Activated B cell treated with CpG ODN at 0.5 μM for 24 hours (primary cell): Measurements from ENCODE around the gene POU2F2. TPM values are rescaled to one million over a fixed set of nuclear protein-coding genes. Genes with fewer than 3 reads are reported as not detected.
A peak's percentile ranks its signal among the peaks of the same experiment; 100 is the strongest.

Experiments used
- ATAC-seq: fragments of 200-7000 bp; cut with Tn5 transposase; one replicate; pipeline ENCODE4 v1.10.0; 2021; ENCODE audit warnings: low read depth, mild to moderate bottlenecking, moderate library complexity
- CTCF ChIA-PET: fragments of 350-600 bp; sonication (Branson Sonifier 250); formaldehyde crosslinking; loops from one replicate; lab custom pipeline; 2021; ENCODE audit warnings: antibody characterized with exemption; lab: Charles Lee
- POLR2A ChIA-PET: fragments of 350-600 bp; sonication (Branson Sonifier 250); formaldehyde crosslinking; loops from one replicate; lab custom pipeline; 2021; ENCODE audit warnings: antibody characterized with exemption; lab: Charles Lee
- DNase-seq: peaks from one replicate; pipeline ENCODE4 v3.0.0; 2022
- H3K27ac Mint-ChIP-seq: one replicate; pipeline ENCODE4 v1.8.0; 2020; ENCODE audit warnings: mixed read lengths
- H3K27me3 Mint-ChIP-seq: one replicate; pipeline ENCODE4 v1.8.0; 2021; ENCODE audit warnings: mixed read lengths
- H3K36me3 Mint-ChIP-seq: one replicate; pipeline ENCODE4 v1.8.0; 2021; ENCODE audit warnings: low read depth, mixed read lengths
- H3K4me1 Mint-ChIP-seq: one replicate; pipeline ENCODE4 v1.8.0; 2021; ENCODE audit warnings: mixed read lengths
- H3K4me3 Mint-ChIP-seq: one replicate; pipeline ENCODE4 v1.8.0; 2020; ENCODE audit warnings: mild to moderate bottlenecking, mixed read lengths
- H3K9me3 Mint-ChIP-seq: one replicate; pipeline ENCODE4 v1.8.0; 2020; ENCODE audit warnings: mixed read lengths
- CTCF ChIP-seq: fragments of 200-600 bp; IDR thresholded peaks from one replicate; pipeline ENCODE4 v1.8.0; 2022; ENCODE audit warnings: antibody characterized with exemption, mild to moderate bottlenecking
- intact Hi-C: fragments of 100-400 bp; cut with micrococcal nuclease; formaldehyde crosslinking; loops from one replicate; pipeline ENCODE4 v1.15.1; 2024
- total RNA-seq: library from RNA; stranded (reverse); gene quantifications from 2 replicates; pipeline ENCODE4 v1.2.3, GENCODE V29; 2022

The POU2F2 gene
- total RNA-seq, 1 donor from 2014 or later, result 577 TPM

GRCh38 chr19:42134535-42135070 is 2.4 kb upstream of the POU2F2 start:
- intact Hi-C loops, result loop anchor here (5.0 kb wide), 1 partner anchor 37 kb away; no protein-coding TSS in a partner anchor
- ATAC-seq (no peak), DNase-seq (no peak)
- Mint-ChIP-seq H3K36me3 (peaks cover 81% of the 10 kb centered on the region), H3K4me1 (peaks cover 45% of the 10 kb centered on the region), H3K9me3 (no peaks in the 10 kb centered on the region), H3K27ac (peak overlapping the region; percentile 54), H3K4me3 (peak overlapping the region; percentile 13), H3K27me3 (no peaks in the 10 kb centered on the region)
- TF ChIP-seq CTCF, result no peak
- POLR2A ChIA-PET, result interaction anchor here (0.5 to 17.5 kb wide), 3 partner anchors 22 to 49 kb away, joined by 3 to 1230 read pairs (median 18); no protein-coding TSS in a partner anchor
- CTCF ChIA-PET, result interaction anchor here (0.7 to 22.2 kb wide), 4 partner anchors 22 to 161 kb away, joined by 3 to 426 read pairs (median 15); no protein-coding TSS in a partner anchor

GRCh38 chr19:42132851-42133528 is 744 bp upstream of the POU2F2 start:
- CTCF ChIA-PET, result interaction anchor here (0.6 to 22.2 kb wide), 21 partner anchors 11 to 310 kb away, joined by 3 to 426 read pairs (median 4); partner anchors contain the start of genes CXCL17 and GSK3A
- peak overlapping the region; percentile 95 for H3K4me3 Mint-ChIP-seq
- H3K4me1 Mint-ChIP-seq, result peaks cover 60% of the 10 kb centered on the region
- intact Hi-C loops, result loop anchor here (1.0 to 5.0 kb wide), 13 partner anchors 25 to 300 kb away; partner anchors contain the start of genes ERF and MEGF8
- DNase-seq, result peak; percentile 97
- POLR2A ChIA-PET, result interaction anchor here (0.5 to 17.5 kb wide), 29 partner anchors 8 to 264 kb away, joined by 3 to 1230 read pairs (median 4); partner anchors contain the start of genes CIC, DEDD2, GSK3A and ZNF526
- TF ChIP-seq CTCF, result no peak
- peak overlapping the region; percentile 90 for H3K27ac Mint-ChIP-seq
- no peaks in the 10 kb centered on the region for H3K27me3 Mint-ChIP-seq
- ATAC-seq, result peak; percentile 27
- H3K9me3 Mint-ChIP-seq, result no peaks in the 10 kb centered on the region
- peaks cover 82% of the 10 kb centered on the region for H3K36me3 Mint-ChIP-seq

DNA sequence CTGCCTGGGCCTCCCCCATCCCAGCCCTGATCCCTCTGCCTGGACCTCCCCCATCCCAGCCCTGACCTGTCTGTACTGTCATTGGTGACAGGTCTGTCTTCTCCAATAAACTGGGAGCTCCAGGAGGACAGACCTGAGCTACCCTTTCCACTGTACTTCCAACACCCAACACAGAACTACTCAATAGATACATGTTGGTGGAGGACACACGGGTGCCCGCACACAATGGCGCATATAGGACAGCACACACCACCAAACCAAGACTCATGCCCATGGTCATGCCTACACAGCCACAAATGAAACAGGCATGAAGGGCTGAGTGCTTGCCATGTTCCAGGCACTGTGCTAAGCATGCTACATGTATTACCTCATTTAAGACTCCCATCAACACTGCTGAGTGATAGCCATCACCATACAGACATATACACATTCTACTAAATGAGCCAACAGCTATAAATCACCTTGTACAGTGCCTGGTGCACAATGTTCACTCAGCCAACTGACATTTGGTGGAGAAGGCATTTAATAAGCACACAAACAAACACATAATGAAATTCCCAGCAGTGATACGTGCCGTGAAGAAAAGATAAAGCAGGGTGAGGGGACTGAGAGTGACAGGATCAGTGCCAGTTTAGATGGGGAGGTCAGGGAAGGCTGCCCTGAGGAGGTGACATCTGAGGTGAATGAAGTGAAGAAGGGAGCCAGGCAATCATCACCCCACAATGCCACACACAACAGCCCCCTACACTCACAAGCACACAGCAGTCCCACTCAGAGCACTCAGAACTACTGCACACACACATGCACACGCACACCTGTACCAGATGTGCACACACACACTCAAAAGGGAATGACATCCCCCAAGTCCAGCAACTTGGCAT is 857 bp downstream of the POU2F2 start:
- POLR2A ChIA-PET, result interaction anchor here (0.6 to 17.5 kb wide), 15 partner anchors 16 to 292 kb away, joined by 3 to 1230 read pairs (median 6); partner anchors contain the start of gene ZNF574
- ATAC-seq (no peak), DNase-seq (no peak)
- no peak for TF ChIP-seq CTCF
- Mint-ChIP-seq H3K4me3 (peak overlapping the region; percentile 95), H3K4me1 (peaks cover 73% of the 10 kb centered on the region), H3K27ac (peak overlapping the region; percentile 90), H3K27me3 (no peaks in the 10 kb centered on the region), H3K36me3 (peaks cover 81% of the 10 kb centered on the region), H3K9me3 (no peaks in the 10 kb centered on the region)
- CTCF ChIA-PET, result interaction anchor here (1.6 to 22.2 kb wide), 4 partner anchors 9 to 148 kb away, joined by 26 to 426 read pairs (median 34); no protein-coding TSS in a partner anchor
- intact Hi-C loops, result loop anchor here (1.0 to 5.0 kb wide), 6 partner anchors 23 to 194 kb away; partner anchors contain the start of genes ERF and MEGF8

GRCh38 chr19:42130254-42130573 is 2.0 kb downstream of the POU2F2 start:
- no peak for TF ChIP-seq CTCF
- Mint-ChIP-seq H3K27ac (peak overlapping the region; percentile 96), H3K4me1 (peaks cover 74% of the 10 kb centered on the region), H3K9me3 (no peaks in the 10 kb centered on the region), H3K36me3 (peaks cover 83% of the 10 kb centered on the region), H3K4me3 (peak overlapping the region; percentile 95), H3K27me3 (no peaks in the 10 kb centered on the region)
- ChIA-PET CTCF (interaction anchor here (0.9 to 22.2 kb wide), 2 partner anchors 18 to 28 kb away, joined by 3 to 426 read pairs; no protein-coding TSS in a partner anchor), POLR2A (interaction anchor here (1.0 to 17.5 kb wide), 11 partner anchors 18 to 234 kb away, joined by 4 to 1230 read pairs (median 10); partner anchors contain the start of genes GSK3A and ZNF574)
- DNase-seq (no peak), ATAC-seq (no peak)
- intact Hi-C loops, result loop anchor here (5.0 kb wide), 1 partner anchor 33 kb away; no protein-coding TSS in a partner anchor
